Placental epithelial cell (primary cell): Measurements from ENCODE around the gene MESP2. TPM values are rescaled to one million over a fixed set of nuclear protein-coding genes. Genes with fewer than 3 reads are reported as not detected.

ENCODE experiments used
- total RNA-seq: library from RNA; depleted of rRNA; stranded (reverse); fragments of >200 nt; gene quantifications from 2 replicates; pipeline ENCODE4 v1.2.3, GENCODE V29; 2012

MESP2 gene
- 0.39 and 0.54 TPM in 2 replicates for total RNA-seq

GRCh38 chr15:89776274-89777072 lies at the start of gene MESP2:
MESP2 (plus strand) TSS chr15:89776332; CDS start chr15:89776358, 26 bp downstream.

GRCh38 chr15:89750560-89751542 lies 25.3 kb upstream of the MESP2 start, which contains the start of gene MESP1:
MESP1 (minus strand) TSS chr15:89751249; CDS start chr15:89751231, 18 bp downstream.

Other genes with a start within 250 kb of the MESP2 start
- 2.2 and 2.7 TPM in 2 replicates for gene TICRR, start 200.9 kb upstream of the MESP2 start, total RNA-seq
- gene KIF7, start 120.9 kb upstream of the MESP2 start, total RNA-seq, result 8.4 and 8.6 TPM in 2 replicates
- gene PLIN1, start 97.0 kb upstream of the MESP2 start, total RNA-seq, result 0.33 and 0.39 TPM in 2 replicates
- gene PEX11A, start 85.6 kb upstream of the MESP2 start, total RNA-seq, result 3.5 and 4.7 TPM in 2 replicates
- 0.11 and 0.39 TPM in 2 replicates for gene WDR93, start 85.5 kb upstream of the MESP2 start, total RNA-seq
- 0.39 TPM in 1 of 2 replicates, not detected in the other for gene MESP1, start 25.1 kb upstream of the MESP2 start, total RNA-seq
- 4.3 and 32.2 TPM in 2 replicates for gene ANPEP, start 38.5 kb downstream of the MESP2 start, total RNA-seq
- 34.9 and 61.2 TPM in 2 replicates for gene AP3S2, start 117.7 kb downstream of the MESP2 start, total RNA-seq
- 10.7 and 11.4 TPM in 2 replicates for gene ARPIN, start 136.6 kb downstream of the MESP2 start, total RNA-seq
- gene ZNF710, start 225.0 kb downstream of the MESP2 start, total RNA-seq, result 22.8 and 28.2 TPM in 2 replicates